ENCODE measurements around the gene ATRNL1.
"Not testable (repeated sequence)": the region's sequence is repeated elsewhere in the genome, so short reads cannot be mapped to it uniquely, and the experiment has no call there.

The ATRNL1 gene

GRCh38 chr10:115772606-115773005, 679.4 kb downstream of the ATRNL1 start:
- no peak for DNase-seq

GRCh38 chr10:115773832-115774231, 680.7 kb downstream of the ATRNL1 start:
- DNase-seq, result no peak

GRCh38 chr10:115774721-115775120, 681.6 kb downstream of the ATRNL1 start:
- no peak for DNase-seq

GRCh38 chr10:115777646-115778045, 684.5 kb downstream of the ATRNL1 start:
- no peak for DNase-seq

- no peak for DNase-seq
These were observed 697.1 kb downstream of the ATRNL1 start for GRCh38 chr10:115790220-115790619.

GRCh38 chr10:115795964-115796363, 702.8 kb downstream of the ATRNL1 start:
- no peak for DNase-seq

GRCh38 chr10:115801457-115801856, 708.3 kb downstream of the ATRNL1 start:
- no peak for DNase-seq

GRCh38 chr10:115801992-115802391, 708.8 kb downstream of the ATRNL1 start:
- DNase-seq, result no peak

- DNase-seq, result no peak
These were observed 709.7 kb downstream of the ATRNL1 start for GRCh38 chr10:115802911-115803310.

- DNase-seq, result no peak
These were observed 721.4 kb downstream of the ATRNL1 start for GRCh38 chr10:115814542-115814941.

GRCh38 chr10:115818012-115818411, 724.8 kb downstream of the ATRNL1 start:
- DNase-seq, result no peak

GRCh38 chr10:115826396-115826795, 733.2 kb downstream of the ATRNL1 start:
- DNase-seq, result no peak

- DNase-seq, result no peak
These were observed 734.3 kb downstream of the ATRNL1 start for GRCh38 chr10:115827231-115828009.

- DNase-seq, result not testable (repeated sequence)
These were observed 735.0 kb downstream of the ATRNL1 start for GRCh38 chr10:115828182-115828581.

GRCh38 chr10:115829521-115830205, 736.5 kb downstream of the ATRNL1 start:
- DNase-seq, result no peak

GRCh38 chr10:115830265-115830970, 737.3 kb downstream of the ATRNL1 start:
- no peak for DNase-seq

- DNase-seq, result no peak
These were observed 737.9 kb downstream of the ATRNL1 start for GRCh38 chr10:115831016-115831415.

GRCh38 chr10:115833119-115833518, 740.0 kb downstream of the ATRNL1 start:
- DNase-seq, result no peak

- no peak for DNase-seq
These were observed 751.4 kb downstream of the ATRNL1 start for GRCh38 chr10:115844591-115844990.

- no peak for DNase-seq
These were observed 752.8 kb downstream of the ATRNL1 start for GRCh38 chr10:115845921-115846320.

GRCh38 chr10:115846528-115846927, 753.4 kb downstream of the ATRNL1 start:
- DNase-seq, result no peak

GRCh38 chr10:115849197-115849596, 756.0 kb downstream of the ATRNL1 start:
- DNase-seq, result no peak

- DNase-seq, result no peak
These were observed 757.5 kb downstream of the ATRNL1 start for GRCh38 chr10:115850666-115851065.

GRCh38 chr10:115851695-115852094, 758.5 kb downstream of the ATRNL1 start:
- no peak for DNase-seq
